ENCODE measurements around the gene ANKRD50.

The ANKRD50 gene

GRCh38 chr4:124712372-124713184 lies at the start of gene ANKRD50:
Gene ANKRD50, minus strand, starts transcription at chr4:124712732. Its CDS starts 2,221 bp downstream, at chr4:124710511.
- peak; percentile 13 to 34 for DNase-seq

- no peak for DNase-seq
These were observed 44.6 kb upstream of the ANKRD50 start for GRCh38 chr4:124757126-124757525.

GRCh38 chr4:124754681-124755080 lies 42.1 kb upstream of the ANKRD50 start:
- no peak for DNase-seq

- no peak for DNase-seq
These were observed 41.5 kb upstream of the ANKRD50 start for GRCh38 chr4:124753941-124754581.

- no peak for DNase-seq
These were observed 36.9 kb upstream of the ANKRD50 start for GRCh38 chr4:124749421-124749820.

- DNase-seq: no peak
These were observed 36.4 kb upstream of the ANKRD50 start for GRCh38 chr4:124748965-124749364.

GRCh38 chr4:124745985-124746801 lies 33.7 kb upstream of the ANKRD50 start:
- no peak for DNase-seq

GRCh38 chr4:124743711-124744110 lies 31.2 kb upstream of the ANKRD50 start:
- no peak for DNase-seq

- DNase-seq: no peak
These were observed 28.0 kb upstream of the ANKRD50 start for GRCh38 chr4:124740501-124740900.

GRCh38 chr4:124738994-124739393 lies 26.5 kb upstream of the ANKRD50 start:
- no peak for DNase-seq

- no peak for DNase-seq
These were observed 25.1 kb upstream of the ANKRD50 start for GRCh38 chr4:124737619-124738018.

- no peak for DNase-seq
These were observed 24.0 kb upstream of the ANKRD50 start for GRCh38 chr4:124736526-124736925.

- no peak for DNase-seq
These were observed 14.9 kb upstream of the ANKRD50 start for GRCh38 chr4:124727331-124727890.

GRCh38 chr4:124726269-124726668 lies 13.7 kb upstream of the ANKRD50 start:
- no peak for DNase-seq

- DNase-seq: no peak
These were observed 9.5 kb upstream of the ANKRD50 start for GRCh38 chr4:124722071-124722470.

GRCh38 chr4:124717101-124717500 lies 4.6 kb upstream of the ANKRD50 start:
- DNase-seq: no peak

- DNase-seq: no peak
These were observed 657 bp upstream of the ANKRD50 start for GRCh38 chr4:124713185-124713592.

GRCh38 chr4:124711471-124712371 lies 811 bp downstream of the ANKRD50 start:
- DNase-seq: no peak

GRCh38 chr4:124710911-124711310 lies 1.6 kb downstream of the ANKRD50 start:
- DNase-seq: no peak

- no peak for DNase-seq
These were observed 2.4 kb downstream of the ANKRD50 start for GRCh38 chr4:124710015-124710741.
